Measurements from ENCODE around the gene NOX5.

- no peak for TF ChIP-seq CTCF (IDR thresholded peaks at IDR 0.05)
- TF ChIP-seq POLR2A (IDR thresholded peaks at IDR 0.05): no peak
- no peak for TF ChIP-seq EP300 (IDR thresholded peaks at IDR 0.05)
- TF ChIP-seq POLR2AphosphoS5 (IDR thresholded peaks at IDR 0.05): no peak
Observed at GRCh38 chr15:69039516-69040225, 25.2 kb downstream of the NOX5 start.
